Measurements from ENCODE around the gene ITSN2.
A peak's percentile ranks its signal among the peaks of the same experiment; 100 is the strongest.

The ITSN2 gene

DNA sequence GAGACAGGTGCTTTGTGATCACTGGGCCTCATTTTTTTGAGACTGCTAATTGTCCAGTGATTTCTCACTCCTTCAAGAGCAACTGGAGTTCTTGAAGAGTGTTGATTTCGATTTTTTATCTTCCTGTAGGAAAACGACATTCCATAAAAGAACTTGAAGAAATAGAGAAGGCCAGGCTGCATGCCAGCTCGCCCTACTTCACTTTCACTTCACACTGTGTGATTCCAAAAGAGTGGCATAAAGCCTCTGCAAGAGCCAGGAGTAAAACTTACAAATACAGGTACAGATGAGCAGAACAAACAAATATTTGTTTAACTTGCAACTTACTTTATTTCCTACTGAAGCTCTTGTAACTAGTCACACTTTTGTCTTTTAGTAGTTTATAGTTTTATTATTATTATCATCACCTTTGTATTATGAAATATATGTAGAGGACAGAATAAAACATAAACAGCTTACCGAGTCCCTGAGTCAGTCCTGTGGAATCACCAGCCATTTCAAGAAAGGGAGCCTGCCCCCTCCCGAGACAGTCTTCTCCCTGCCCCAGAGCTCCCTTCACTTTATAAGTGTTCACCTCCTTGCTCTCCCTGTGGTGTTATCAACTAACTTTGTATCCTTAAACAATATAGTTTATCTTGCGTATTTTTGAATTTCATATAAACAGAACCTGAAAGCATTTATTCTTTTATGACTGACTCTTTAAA is 176.8 kb downstream of the ITSN2 start:
- DNase-seq (ENCODE audit: low read depth in 3 of 3, low spot score in 1 of 3) = no peak

GRCh38 chr2:24182507-24182906 is 177.8 kb downstream of the ITSN2 start:
- no peak for DNase-seq (ENCODE audit: low read depth in 3 of 3, low spot score in 1 of 3)

DNA sequence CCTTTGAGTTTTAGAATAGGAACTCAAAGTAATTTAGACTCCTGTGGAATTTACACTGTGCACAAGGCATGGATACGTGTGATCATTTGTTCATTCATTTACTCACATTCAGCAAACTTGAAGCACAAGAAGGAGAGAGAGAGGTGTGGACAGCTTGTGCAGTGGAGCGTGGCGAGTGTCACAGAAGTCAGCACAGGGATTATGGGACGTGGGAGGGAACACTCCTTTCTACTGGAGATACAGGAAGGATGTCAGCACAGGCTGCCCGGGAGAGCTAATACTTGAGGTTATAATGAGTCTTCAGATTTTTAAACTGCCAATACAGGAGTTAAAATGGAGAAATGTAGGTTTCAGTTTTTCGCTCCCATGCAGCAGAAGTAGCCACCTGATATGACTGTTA is 178.5 kb downstream of the ITSN2 start:
- no peak for DNase-seq (ENCODE audit: low read depth in 3 of 3, low spot score in 1 of 3)

DNA sequence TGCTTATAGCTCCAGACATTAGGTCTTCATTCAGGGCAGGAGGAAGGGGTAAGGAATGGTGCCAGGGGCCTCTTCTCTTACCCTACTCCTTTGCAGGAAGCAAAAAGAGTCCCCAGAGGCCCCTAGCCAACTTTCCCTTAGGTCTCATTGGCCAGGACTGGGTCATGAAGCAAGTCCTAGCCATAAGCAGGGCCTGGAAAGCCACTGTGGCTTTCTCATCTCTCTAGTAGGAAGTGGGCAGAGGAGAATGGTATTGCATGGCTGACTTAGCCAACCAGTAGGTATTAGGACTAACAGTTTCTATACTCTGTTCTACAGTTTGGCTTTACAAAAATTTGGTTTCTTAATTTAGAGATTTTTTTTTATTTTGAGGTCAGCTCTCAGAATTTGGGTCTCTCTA is 180.7 kb downstream of the ITSN2 start:
- DNase-seq (ENCODE audit: low read depth in 3 of 3, low spot score in 1 of 3) = no peak

DNA sequence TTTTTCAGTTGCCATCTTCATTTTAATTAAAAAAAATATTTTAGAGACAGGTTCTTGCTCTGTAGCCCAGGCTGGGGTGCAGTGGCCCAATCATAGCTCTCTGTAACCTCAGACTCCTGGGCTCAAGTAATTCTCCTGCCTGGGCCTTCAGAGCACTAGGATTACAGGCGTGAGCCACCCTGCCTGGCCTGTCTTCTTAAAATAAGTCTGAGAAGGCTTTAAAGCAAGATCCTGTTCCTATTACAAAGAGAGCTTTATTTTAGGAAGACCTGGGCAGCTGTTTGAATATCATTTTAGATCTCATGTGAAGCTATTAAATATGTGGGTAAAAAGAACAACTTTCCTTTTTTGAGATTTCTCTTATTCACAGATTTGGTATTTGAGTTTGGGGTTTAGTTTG is 184.0 kb downstream of the ITSN2 start:
- DNase-seq (ENCODE audit: low read depth in 3 of 3, low spot score in 1 of 3) = no peak

DNA sequence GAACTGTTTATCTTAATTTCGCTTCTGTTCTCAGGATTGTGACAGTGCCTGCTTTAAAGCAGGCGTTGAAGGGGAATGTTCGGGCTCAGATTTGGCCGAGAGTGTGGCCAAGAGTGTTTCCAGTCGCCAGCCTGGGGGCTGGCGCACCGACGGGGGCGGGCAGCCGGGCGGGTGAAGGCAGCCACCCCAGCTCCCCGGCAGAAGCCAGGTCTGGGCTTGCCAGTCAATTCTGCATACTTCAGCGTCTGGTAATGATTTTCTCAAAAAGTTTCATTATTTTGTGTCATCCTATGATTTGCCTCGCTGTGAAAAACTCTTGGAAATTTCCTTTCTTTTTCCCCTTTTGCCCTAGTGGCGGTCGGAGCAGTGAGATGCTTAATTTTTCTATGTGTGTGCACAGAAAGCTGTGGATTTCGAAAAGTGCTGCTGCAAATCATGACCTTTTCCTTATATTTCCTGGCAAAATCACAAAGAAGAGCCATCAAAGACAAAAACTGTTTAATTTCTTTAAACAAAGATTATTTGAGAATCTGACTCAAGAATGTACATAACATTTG is 184.6 kb downstream of the ITSN2 start:
- no peak for DNase-seq (ENCODE audit: low read depth in 3 of 3, low spot score in 1 of 3)

GRCh38 chr2:24174851-24175277 is 185.5 kb downstream of the ITSN2 start, which contains the start of gene FAM228A:
TSS of gene FAM228A (plus strand) at chr2:24175053. CDS start at chr2:24175481, 428 bp downstream.
- DNase-seq (ENCODE audit: low read depth in 3 of 3, low spot score in 1 of 3) = no peak

- DNase-seq (ENCODE audit: low read depth in 3 of 3, low spot score in 1 of 3) = no peak
These were observed 191.3 kb downstream of the ITSN2 start for GRCh38 chr2:24169023-24169422.

- DNase-seq (ENCODE audit: low read depth in 3 of 3, low spot score in 1 of 3) = peak in 1 of 3 donors; percentile 20
These were observed 195.8 kb downstream of the ITSN2 start for GRCh38 chr2:24164416-24164973.

GRCh38 chr2:24163601-24164000 is 196.7 kb downstream of the ITSN2 start:
- no peak for DNase-seq (ENCODE audit: low read depth in 3 of 3, low spot score in 1 of 3)

GRCh38 chr2:24163186-24163585 is 197.2 kb downstream of the ITSN2 start:
- no peak for DNase-seq (ENCODE audit: low read depth in 3 of 3, low spot score in 1 of 3)

GRCh38 chr2:24162494-24162893 is 197.8 kb downstream of the ITSN2 start:
- no peak for DNase-seq (ENCODE audit: low read depth in 3 of 3, low spot score in 1 of 3)

DNA sequence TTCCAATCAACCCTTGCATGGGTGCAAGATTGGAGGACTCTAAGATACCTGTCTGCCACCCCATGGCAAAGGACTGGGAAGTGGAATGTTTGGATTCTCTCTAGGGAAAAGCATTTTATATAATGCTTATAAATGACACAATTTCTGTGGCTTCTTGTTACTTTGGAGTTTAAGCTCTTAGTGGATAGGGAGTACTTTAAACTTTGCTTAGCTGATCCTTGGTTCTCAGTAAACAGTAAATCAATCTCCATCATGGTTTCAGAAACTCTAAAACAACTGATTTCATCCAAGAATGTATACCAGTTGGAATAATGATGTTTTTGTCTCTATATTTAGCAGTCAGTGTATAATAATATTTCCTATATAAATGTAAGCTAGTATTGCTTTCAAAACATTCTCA is 199.6 kb downstream of the ITSN2 start:
- no peak for DNase-seq (ENCODE audit: low read depth in 3 of 3, low spot score in 1 of 3)

DNA sequence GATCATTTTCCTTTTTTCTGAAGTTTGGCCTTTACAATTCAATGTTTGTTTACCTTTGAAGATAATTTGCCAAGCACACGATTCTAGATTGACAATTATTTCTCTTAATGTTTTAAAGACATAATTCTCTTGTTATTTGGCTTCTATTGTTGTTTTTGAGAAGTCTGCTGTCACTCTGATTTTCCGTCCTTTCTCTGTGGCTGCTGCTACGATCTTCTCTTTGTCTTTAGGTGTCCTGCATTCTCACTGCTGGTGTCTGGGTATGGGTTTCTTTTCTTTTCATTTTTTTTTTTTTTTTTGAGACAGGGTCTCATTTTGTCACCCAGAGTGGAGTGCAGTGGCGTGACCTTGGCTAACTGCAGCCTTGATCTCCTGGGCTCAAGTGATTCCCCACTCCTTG is 200.6 kb downstream of the ITSN2 start:
- DNase-seq (ENCODE audit: low read depth in 3 of 3, low spot score in 1 of 3) = no peak

GRCh38 chr2:24158131-24158530 is 202.2 kb downstream of the ITSN2 start:
- DNase-seq (ENCODE audit: low read depth in 3 of 3, low spot score in 1 of 3) = no peak

DNA sequence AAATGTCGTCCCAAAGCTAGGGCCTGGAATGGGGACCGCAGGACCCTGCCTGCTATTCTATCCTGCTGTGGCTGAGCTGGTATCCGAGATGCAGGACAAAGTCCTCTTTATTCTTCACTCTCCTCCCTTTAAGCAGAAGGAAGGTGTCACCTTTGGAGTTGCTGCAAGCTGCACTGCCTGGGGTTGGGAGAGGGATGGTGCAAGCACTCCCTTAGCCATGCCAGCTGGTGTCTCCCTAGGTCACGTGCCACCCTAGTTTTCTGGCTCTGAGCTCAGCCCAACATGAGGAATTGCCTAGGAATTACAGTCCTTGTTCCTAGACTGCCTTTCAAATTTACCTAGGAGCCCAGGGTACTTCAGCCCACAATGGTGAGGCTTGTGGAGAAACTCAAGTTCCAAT is 206.9 kb downstream of the ITSN2 start:
- DNase-seq (ENCODE audit: low read depth in 3 of 3, low spot score in 1 of 3) = no peak

All from stimulated activated CD4-positive, alpha-beta T cell treated with anti-CD3 and anti-CD28 coated beads, TNF-alpha, amount 100 ng/mL, for 1 hour (primary cell).